Measurements from ENCODE around the gene GRIA2. TPM values are rescaled to one million over a fixed set of nuclear protein-coding genes. Genes with fewer than 3 reads are reported as not detected.

Gene GRIA2
- total and polyA plus RNA-seq, 2 experiments from 2014 or later, result not detected

DNA sequence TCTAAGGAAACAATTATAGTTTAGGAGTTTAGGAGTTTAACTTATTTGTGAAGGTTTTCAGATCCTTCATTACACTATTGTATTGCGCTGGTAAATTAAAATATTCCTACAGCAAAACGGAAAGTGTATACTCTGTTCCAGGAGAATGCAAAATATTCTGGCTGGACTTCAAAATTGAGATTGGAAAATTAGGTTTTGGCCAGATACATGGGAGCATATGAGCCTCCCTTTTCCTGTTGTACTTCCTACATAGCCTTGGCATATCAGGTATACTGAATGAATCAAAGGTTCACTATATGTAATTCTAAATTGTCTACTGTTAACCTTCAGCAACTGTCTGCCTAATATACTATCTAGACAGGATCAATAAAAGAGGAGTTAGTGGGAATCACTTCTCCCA lies 25.2 kb upstream of the GRIA2 start:
- Histone ChIP-seq H3K36me3 (ENCODE audit: low read depth) (no peaks in the 10 kb centered on the region), H3K4me2 (ENCODE audit: unreplicated experiment) (no peak overlapping the region), H3K9me3 (ENCODE audit: low read depth) (no peaks in the 10 kb centered on the region), H3K79me2 (ENCODE audit: insufficient read depth) (no peaks in the 10 kb centered on the region), H3F3A (ENCODE audit: insufficient read depth) (no peaks in the 10 kb centered on the region), H3K9me2 (ENCODE audit: insufficient read depth) (no peaks in the 10 kb centered on the region), H3K4me3 (no peak overlapping the region), H4K20me1 (ENCODE audit: insufficient read depth) (no peaks in the 10 kb centered on the region), H3K27me3 (replicated peaks; ENCODE audit: insufficient read depth) (peaks cover 7% of the 10 kb centered on the region; the same call in 1 of the 2 replicates), H2AFZ (no peak overlapping the region), H3K9ac (no peak overlapping the region), H3K4me1 (ENCODE audit: insufficient read depth) (no peaks in the 10 kb centered on the region), H3K27ac (no peak overlapping the region)
- no peak for DNase-seq
- in situ Hi-C loops (cut with MboI), result no loop called here
- TF ChIP-seq EZH2 (IDR thresholded peaks at IDR 0.05; ENCODE audit: insufficient read depth, poor library complexity, severe bottlenecking) (no peak), EZH2phosphoT487 (IDR thresholded peaks at IDR 0.05; ENCODE audit: insufficient read depth, low read depth) (no peak)
- 79 to 81% methylated on average over 2 of the region's 2 CpGs for WGBS, 2 experiments (ENCODE audit: low coverage in 1 of 2, low lambda C conversion rate in 2 of 2, missing lambda C conversion rate in 2 of 2)

GRCh38 chr4:157196046-157196445 lies 24.5 kb upstream of the GRIA2 start:
- Histone ChIP-seq H4K20me1 (ENCODE audit: insufficient read depth) (no peaks in the 10 kb centered on the region), H3K27me3 (replicated peaks; ENCODE audit: insufficient read depth) (peaks cover 7% of the 10 kb centered on the region; the same call in 1 of the 2 replicates), H3F3A (ENCODE audit: insufficient read depth) (no peaks in the 10 kb centered on the region), H3K36me3 (ENCODE audit: low read depth) (no peaks in the 10 kb centered on the region), H3K79me2 (ENCODE audit: insufficient read depth) (no peaks in the 10 kb centered on the region), H3K9me3 (ENCODE audit: low read depth) (no peaks in the 10 kb centered on the region), H3K4me3 (no peak overlapping the region), H3K27ac (no peak overlapping the region), H3K4me1 (ENCODE audit: insufficient read depth) (no peaks in the 10 kb centered on the region), H2AFZ (no peak overlapping the region), H3K9ac (no peak overlapping the region), H3K4me2 (ENCODE audit: unreplicated experiment) (no peak overlapping the region), H3K9me2 (ENCODE audit: insufficient read depth) (no peaks in the 10 kb centered on the region)
- in situ Hi-C loops (cut with MboI), result no loop called here
- 73 to 82% methylated on average over 1 of the region's 1 CpG for WGBS, 2 experiments (ENCODE audit: low coverage in 1 of 2, low lambda C conversion rate in 2 of 2, missing lambda C conversion rate in 2 of 2)
- no peak for DNase-seq
- TF ChIP-seq EZH2 (IDR thresholded peaks at IDR 0.05; ENCODE audit: insufficient read depth, poor library complexity, severe bottlenecking) (no peak), EZH2phosphoT487 (IDR thresholded peaks at IDR 0.05; ENCODE audit: insufficient read depth, low read depth) (no peak)

GRCh38 chr4:157204634-157205244 lies 15.8 kb upstream of the GRIA2 start:
- no peaks in the 10 kb centered on the region for H3K4me1 ChIP-seq (ENCODE audit: insufficient read depth)
- no peaks in the 10 kb centered on the region for H4K20me1 ChIP-seq (ENCODE audit: insufficient read depth)
- DNase-seq, result peak; percentile 8
- TF ChIP-seq EZH2phosphoT487 (IDR thresholded peaks at IDR 0.05; ENCODE audit: insufficient read depth, low read depth) (no peak), EZH2 (IDR thresholded peaks at IDR 0.05; ENCODE audit: insufficient read depth, poor library complexity, severe bottlenecking) (no peak)
- H3K9me2 ChIP-seq (ENCODE audit: insufficient read depth), result no peaks in the 10 kb centered on the region
- no peaks in the 10 kb centered on the region for H3F3A ChIP-seq (ENCODE audit: insufficient read depth)
- no peak overlapping the region for H3K9ac ChIP-seq
- no peak overlapping the region for H3K27ac ChIP-seq
- no peaks in the 10 kb centered on the region for H3K9me3 ChIP-seq (ENCODE audit: low read depth)
- H3K4me3 ChIP-seq, result no peak overlapping the region
- no peak overlapping the region for H2AFZ ChIP-seq
- no peaks in the 10 kb centered on the region for H3K79me2 ChIP-seq (ENCODE audit: insufficient read depth)
- no peaks in the 10 kb centered on the region for H3K36me3 ChIP-seq (ENCODE audit: low read depth)
- H3K4me2 ChIP-seq (ENCODE audit: unreplicated experiment), result no peak overlapping the region
- H3K27me3 ChIP-seq (replicated peaks; ENCODE audit: insufficient read depth), result no peaks in the 10 kb centered on the region
- 76 to 79% methylated on average over 17 of the region's 17 CpGs for WGBS, 2 experiments (ENCODE audit: low coverage in 1 of 2, low lambda C conversion rate in 2 of 2, missing lambda C conversion rate in 2 of 2)
- in situ Hi-C loops (cut with MboI), result loop anchor here (25.0 kb wide), 1 partner anchor 958 kb away; the partner anchor contains the start of gene GASK1B

- H4K20me1 ChIP-seq (ENCODE audit: insufficient read depth), result no peaks in the 10 kb centered on the region
- peak; percentile 39 for DNase-seq
- no peaks in the 10 kb centered on the region for H3K9me2 ChIP-seq (ENCODE audit: insufficient read depth)
- no peaks in the 10 kb centered on the region for H3K79me2 ChIP-seq (ENCODE audit: insufficient read depth)
- H3K4me3 ChIP-seq, result no peak overlapping the region
- H3K27ac ChIP-seq, result no peak overlapping the region
- H3K27me3 ChIP-seq (replicated peaks; ENCODE audit: insufficient read depth), result peaks cover 44% of the 10 kb centered on the region
- TF ChIP-seq EZH2phosphoT487 (IDR thresholded peaks at IDR 0.05; ENCODE audit: insufficient read depth, low read depth), result no peak
- TF ChIP-seq EZH2 (IDR thresholded peaks at IDR 0.05; ENCODE audit: insufficient read depth, poor library complexity, severe bottlenecking), result no peak
- H3K9ac ChIP-seq, result no peak overlapping the region
- no peaks in the 10 kb centered on the region for H3K9me3 ChIP-seq (ENCODE audit: low read depth)
- H3F3A ChIP-seq (ENCODE audit: insufficient read depth), result no peaks in the 10 kb centered on the region
- 24 to 25% methylated on average over 3 of the region's 3 CpGs for WGBS, 2 experiments (ENCODE audit: low coverage in 1 of 2, low lambda C conversion rate in 2 of 2, missing lambda C conversion rate in 2 of 2)
- no peak overlapping the region for H3K4me2 ChIP-seq (ENCODE audit: unreplicated experiment)
- H3K4me1 ChIP-seq (ENCODE audit: insufficient read depth), result no peaks in the 10 kb centered on the region
- H2AFZ ChIP-seq, result no peak overlapping the region
- no peaks in the 10 kb centered on the region for H3K36me3 ChIP-seq (ENCODE audit: low read depth)
- in situ Hi-C loops (cut with MboI), result loop anchor here (25.0 kb wide), 1 partner anchor 945 kb away; the partner anchor contains the start of gene GASK1B
Observed at GRCh38 chr4:157217708-157218107, 2.8 kb upstream of the GRIA2 start.
